GM21526 (cell line): ENCODE data around the gene ARHGEF39.
A peak's percentile ranks its signal among the peaks of the same experiment; 100 is the strongest.
"Not testable (repeated sequence)": the region's sequence is repeated elsewhere in the genome, so short reads cannot be mapped to it uniquely, and the experiment has no call there.

Source experiments
- ATAC-seq: cut with Tn5 transposase; IDR thresholded peaks from one replicate; pipeline ENCODE4 v1.9.1; 2021; ENCODE audit warnings: moderate library complexity; ENCODE audit not compliant: unreplicated experiment, low FRiP score

Gene ARHGEF39

DNA sequence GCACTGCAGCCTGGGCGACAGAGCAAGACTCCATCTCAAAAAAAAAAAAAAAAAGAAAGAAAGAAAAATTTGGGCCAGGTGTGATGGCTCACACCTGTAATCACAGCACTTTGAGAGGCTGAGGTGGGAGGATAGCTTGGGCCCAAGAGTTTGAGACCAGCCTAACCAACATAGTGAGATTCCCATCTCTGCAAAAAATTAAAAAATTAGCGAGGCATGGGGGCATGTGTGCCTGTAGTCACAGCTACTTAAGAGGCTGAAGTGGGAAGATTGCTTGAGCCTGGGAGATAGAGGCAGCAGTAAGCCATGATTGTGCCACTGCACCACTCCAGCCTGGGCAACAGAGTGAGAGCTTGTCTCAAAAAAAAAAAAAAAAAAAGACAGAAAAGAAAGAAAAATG, 11.4 kb downstream of the ARHGEF39 start:
- ATAC-seq, result no peak

DNA sequence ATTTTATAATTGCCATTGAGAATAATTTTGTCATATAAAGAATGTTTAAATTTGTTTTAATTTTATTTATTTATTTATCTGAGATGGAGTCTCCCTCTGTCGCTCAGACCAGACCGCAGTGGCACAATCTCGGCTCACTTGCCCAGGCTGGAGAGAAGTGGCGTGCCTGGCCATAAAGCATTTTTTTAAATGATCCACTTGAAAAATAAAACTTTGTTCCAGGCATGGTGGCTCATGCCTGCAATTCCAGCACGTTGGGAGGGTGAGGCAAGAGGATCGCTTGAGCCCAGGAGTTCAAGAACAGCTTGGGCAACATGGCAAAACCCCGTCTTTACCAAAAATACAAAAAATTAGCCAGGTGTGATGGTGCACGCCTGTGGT, 12.2 kb downstream of the ARHGEF39 start:
- no peak for ATAC-seq

DNA sequence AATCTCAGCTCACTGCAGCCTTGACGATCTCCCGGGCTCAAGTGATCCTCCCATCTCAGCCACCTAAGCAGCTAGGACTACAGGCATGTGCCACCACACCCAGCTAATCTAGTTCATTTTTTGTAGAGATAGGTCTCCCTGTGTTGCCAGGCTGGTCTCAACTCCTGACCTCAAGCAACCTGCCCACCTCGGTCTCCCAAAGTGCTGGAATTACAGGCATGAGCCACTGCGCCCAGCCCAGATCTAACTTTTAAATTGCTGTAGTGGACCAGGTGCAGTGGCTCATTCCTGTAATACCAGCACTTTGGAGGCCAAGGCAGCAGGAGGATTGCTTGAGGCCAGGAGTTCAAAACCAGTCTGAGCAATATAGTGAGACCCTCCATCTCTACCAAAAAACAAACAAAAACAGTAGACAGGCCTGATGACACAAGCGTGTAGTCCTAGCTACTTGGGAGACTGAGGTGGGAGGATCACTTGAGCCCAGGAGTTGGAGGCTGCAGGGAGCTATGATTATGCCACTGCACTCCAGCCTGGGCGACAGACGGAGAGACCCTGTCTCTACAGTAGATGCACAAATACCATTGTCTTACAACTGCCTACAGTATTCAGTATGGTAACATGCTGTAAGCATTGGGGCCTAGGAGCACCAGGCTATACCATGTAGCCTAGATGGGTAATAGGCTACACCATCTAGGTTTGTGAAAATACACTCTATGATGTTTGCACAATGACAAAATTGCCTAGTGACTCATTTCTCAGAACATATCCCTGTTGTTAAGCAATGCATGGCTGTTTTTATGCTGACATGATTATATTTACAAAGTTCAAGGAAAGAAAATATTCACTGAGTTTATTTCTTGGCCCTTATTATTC, 12.8 kb downstream of the ARHGEF39 start:
- ATAC-seq, result no peak

DNA sequence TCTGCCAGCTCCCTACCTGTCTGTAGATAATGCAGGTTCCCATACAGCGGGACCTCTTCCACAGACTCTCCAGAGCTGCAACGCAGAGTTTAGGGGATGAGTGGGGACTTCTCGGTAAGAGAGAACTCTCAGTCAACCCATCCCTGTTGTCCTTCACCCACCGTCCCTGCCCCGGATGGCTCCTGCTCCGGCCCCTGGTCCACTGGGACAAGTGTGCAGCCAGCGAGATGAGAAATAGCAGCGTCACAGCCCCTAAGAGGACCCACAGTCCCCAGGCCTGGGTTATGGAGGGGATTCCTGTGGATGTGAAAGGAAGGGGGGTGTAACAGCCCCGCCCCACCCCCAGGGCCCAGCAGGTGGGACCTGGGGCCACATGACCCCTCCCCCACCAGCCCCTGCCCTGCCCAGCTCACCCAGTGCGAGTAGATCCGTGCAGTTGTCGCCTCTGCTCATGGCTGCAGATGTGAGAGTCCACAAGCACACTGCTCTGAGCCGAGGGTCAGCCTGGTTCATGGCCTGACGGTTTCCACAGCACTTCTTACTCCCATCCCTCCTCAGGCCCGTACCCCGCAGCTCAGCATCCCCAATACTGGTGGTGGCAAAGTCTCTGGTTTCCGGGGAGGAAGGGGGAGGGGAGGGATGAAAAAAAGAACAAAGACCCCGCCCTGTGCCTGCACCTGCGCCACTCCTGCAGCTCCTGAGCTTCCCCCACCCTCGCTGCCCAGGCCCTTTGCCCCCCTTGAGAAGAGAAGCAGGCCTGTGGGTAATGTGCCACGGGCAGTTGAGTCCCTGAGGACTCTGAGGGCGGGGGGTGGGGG, 14.4 kb downstream of the ARHGEF39 start, which contains the start of gene SIT1:
Gene SIT1 (minus strand): TSS at position 591 of the 818 bp plus-strand sequence. CDS start 78 bp downstream, at position 513.
- no peak for ATAC-seq

DNA sequence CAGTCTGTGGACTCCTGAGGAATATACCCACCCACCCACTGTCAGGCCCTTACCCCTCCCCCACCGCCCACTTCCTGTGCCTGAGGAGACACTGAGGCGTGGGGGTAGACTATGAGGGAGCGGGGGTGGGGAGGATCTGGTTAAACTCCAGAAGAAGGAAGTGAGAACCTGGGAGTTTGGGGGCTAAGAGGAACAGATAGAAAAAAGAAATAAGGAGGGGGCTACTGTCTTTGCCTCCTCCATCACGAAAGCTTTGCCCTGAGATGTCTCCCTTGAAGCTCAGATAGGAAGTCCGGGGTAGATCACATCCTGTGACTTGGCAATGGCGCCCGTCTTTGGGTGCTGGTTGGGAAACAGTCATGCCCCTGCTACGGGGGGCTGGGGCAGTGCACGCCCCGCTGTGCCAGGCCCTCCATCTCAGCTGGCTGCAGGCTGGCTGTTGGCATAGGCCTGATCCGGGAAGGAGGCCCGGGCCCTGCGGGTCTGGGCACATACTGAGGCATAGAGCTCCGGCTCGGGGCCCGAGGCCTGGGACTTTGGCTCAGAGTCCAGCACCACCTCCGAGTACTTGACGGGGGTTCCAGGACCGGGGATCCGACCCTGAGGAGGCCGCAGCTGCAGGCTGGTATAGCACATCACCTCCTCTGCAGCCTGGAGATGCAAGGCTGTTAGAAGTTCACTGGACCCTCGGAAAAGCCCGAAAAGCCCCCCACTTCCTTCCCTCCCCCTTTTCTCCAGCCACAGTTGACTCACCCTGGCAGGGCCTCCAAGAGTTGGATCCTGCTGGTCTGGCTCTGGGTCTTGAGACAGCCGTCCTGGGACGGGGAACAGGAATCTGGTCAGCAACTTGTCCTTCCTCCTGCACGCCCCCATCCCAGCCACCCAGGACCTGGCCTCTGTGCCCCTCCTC, 15.3 kb downstream of the ARHGEF39 start:
- ATAC-seq, result no peak

DNA sequence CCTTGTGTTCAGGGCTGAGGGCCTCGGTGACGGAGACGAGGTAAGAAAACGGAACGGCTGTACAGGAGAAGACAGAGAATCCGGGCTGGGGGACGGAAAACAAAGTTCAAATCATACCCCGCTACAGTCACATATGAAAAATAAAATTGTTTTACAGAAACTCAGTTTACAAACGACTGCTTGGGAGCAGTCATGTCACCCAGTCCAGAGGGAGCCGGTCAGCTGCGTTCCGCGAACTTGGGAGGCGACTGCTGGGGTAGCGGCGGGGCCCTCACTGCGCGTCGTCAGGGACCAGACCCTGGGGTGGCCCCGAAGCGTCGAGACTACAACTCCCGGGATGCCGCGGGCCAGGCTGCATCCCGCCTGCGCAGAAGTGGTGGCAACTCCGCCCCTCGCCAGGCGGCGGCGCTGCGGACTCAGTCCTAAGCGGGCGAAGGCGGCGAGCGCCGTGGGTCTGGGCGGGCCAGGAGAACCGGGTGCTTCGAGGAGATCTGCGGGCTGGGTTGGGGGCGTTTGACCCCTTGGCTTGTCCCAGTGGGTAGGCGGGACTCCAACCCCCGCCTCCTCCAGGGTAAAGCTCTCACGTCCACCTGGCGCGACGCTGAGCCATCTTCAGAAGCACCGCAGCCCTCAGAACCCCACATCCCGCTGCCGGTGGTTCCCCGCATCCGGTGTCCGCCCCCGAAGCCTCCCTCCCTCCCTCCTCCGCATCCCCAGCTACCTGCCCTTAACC, 18.3 kb downstream of the ARHGEF39 start:
- peak; percentile 80 for ATAC-seq

DNA sequence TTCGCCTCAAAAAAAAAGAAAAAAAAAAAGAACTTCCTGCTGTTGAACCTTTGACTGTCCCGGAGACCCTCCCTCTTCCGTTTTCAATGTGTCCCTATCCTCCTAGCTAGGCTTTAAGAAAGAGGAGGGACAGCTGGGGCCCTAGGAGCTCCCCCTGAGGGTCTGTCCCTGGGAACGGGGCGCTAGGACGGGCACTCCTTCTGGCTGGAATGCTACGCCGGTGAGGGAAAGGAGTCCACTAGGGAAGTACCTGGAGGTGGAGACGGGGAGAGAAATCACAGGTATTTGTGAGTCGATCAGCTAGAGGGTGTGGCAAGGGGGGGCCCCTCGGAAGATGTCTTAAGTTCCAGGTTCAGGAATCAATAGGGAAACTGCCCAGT, 18.9 kb downstream of the ARHGEF39 start:
- no peak for ATAC-seq

DNA sequence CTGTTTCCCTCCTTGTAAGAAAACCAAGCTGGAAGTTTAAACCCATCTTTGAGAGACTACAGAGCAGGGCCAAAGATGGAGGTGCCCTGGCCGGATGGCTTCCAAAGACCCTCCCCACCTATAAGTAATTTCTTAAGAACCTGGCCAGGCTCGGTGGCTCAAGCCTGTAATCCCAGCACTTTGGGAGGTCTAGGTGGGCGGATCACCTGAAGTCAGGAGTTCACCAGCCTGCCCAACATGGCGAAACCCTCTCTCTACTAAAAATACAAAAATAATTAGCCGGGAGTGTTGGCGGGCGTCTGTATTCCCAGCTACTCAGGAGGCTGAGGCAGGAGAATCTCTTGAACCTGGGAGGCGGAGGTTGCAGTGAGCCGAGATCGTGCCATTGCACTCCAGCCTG, 19.3 kb downstream of the ARHGEF39 start:
- ATAC-seq, result not testable (repeated sequence)

DNA sequence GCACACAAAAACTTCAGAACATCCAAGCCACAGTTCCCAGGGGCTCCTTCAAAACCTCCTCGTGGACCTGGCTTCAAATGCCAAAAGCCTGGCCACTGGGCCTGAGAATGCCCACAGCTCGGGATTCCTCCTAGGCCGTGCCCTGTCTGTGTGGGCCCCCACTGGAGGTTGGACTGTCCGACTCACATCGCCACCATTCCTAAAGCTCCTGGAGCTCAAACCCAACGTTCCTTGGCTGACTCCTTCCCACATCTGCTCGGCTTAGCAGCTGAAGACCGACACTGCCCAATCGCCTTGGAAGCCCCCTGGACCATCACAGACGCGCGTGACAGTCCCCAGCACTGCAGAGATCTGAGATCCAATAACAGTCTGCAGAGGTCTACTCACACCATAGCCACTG, 21.9 kb downstream of the ARHGEF39 start:
- no peak for ATAC-seq

DNA sequence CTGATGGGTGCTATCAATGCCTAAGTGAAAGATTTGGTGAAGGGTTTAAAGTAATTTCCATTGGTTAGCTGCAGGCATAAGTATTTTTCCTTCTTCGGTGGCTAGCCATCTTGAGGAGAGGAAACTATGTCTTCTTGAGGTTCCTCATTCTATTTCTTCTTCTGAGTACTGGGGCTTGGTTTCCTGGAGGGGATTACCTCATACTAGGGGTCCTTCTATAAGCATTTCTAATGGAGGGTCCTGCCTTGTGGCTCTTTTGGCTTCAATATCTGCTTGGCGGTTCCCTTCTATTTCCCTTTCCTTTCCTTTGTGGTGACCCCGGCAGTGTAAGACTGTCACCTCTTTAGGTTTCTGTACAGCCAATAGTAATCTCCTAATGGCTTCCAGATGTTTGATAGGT, 23.5 kb downstream of the ARHGEF39 start:
- ATAC-seq, result not testable (repeated sequence)

DNA sequence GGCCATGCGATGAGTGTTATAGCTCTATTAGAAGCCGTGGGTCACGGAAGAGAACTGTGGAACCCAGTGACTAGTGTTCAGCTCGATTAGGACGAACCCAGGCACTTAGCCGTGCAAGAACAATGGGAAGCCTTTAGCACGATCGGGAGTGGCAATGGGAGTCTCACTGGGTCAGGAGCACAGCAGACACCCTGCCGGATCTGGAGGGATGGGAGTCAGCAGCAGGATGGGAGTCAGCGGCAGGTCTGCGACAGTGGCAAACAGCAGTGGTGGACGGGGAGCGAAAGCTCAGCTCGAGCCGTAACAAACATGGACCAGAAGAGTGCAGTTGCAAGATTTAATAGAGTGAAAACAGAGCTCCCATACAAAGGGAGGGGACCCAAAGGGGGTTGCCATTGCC, 24.6 kb downstream of the ARHGEF39 start:
- not testable (repeated sequence) for ATAC-seq

DNA sequence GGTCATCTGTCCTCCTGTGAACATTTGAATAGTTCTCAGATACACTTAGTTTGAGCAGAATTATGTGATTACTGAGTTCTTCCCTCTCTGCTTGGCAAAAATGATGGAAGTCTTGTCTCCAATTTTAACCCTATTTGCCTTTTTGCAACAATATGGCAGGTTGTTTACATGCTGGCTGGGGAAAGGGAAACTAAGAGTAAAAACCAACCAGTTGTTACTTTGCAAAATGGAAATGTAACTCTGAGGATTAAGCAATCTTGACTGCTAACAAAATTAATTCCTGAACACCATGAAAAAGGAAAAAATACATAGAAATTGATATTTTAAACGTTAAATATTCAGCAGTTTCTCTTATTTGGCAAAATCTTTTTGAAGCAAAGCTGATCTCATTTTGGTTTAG, 25.4 kb downstream of the ARHGEF39 start:
- ATAC-seq, result no peak

DNA sequence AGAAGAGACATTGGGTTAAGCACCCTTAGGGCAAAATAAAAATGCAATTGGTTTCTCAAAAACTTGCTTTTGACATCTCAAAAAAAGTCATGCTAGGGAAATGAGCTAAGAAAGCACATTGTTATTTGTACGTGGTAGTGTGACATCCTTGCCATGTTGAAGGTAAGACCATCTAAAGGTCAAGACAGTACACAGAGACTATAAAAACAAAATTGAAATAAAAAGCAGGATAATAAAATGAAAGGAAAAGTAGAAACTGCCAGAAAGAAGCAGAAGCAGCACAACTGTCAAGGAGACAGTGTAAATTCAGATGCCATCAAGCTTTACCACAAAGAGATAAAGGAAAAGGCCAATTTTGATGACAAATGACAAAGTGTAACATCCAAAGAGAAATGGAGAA, 25.8 kb downstream of the ARHGEF39 start:
- ATAC-seq, result not testable (repeated sequence)

DNA sequence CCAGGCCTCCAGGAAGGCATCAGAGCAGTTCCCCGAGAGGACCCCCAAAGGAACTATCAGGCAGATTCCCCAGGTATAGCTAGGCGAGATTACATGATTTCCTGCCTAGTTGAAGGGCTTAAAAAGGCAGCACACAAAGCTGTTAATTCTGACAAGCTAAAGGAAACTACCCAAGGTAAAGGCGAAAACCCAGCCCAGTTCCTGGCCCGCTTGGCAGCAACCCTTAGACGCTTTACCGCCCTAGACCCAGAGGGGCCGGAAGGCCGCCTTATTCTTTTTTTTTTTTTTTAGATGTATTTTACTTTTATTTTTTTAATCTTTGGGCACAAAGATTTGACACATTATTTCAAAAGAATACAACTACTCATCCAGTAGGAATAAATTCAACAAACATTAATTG, 26.2 kb downstream of the ARHGEF39 start:
- ATAC-seq, result not testable (repeated sequence)

DNA sequence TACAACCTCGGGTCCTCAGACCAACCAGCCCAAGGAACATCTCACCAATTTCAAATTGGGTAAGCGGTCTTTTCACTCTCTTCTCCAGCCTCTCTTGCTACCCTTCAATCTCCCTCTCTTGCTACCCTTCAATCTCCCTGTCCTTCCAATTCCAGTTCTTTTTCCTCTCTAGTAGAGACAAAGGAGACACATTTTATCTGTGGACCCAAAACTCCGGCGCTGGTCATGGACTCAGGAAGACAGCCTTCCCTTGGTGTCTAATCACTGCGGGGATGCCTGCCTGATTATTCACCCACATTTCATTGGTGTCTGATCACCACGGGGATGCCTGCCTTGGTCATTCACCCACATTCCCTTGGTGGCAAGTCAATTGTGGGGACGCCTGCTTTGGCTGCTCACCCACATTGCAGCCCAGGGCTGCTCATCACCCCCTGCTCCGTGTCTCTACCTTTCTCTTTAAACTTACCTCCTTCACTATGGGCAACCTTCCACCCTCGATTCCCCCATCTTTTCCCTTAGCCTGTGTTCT, 27.5 kb downstream of the ARHGEF39 start:
- not testable (repeated sequence) for ATAC-seq

DNA sequence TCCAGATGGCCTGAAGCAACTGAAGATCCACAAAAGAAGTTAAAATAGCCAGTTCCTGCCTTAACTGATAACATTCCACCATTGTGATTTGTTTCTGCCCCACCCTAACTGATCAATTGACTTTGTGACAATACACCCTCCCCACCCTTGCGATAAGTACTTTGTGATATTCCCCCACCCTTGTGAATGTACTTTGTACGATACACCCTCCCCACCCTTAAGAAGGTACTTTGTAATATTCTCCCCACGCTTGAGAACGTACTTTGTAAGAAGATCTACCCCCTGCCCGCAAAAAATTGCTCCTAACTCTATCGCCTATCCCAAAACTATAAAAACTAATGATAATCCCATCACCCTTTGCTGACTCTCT, 28.1 kb downstream of the ARHGEF39 start:
- ATAC-seq, result not testable (repeated sequence)

DNA sequence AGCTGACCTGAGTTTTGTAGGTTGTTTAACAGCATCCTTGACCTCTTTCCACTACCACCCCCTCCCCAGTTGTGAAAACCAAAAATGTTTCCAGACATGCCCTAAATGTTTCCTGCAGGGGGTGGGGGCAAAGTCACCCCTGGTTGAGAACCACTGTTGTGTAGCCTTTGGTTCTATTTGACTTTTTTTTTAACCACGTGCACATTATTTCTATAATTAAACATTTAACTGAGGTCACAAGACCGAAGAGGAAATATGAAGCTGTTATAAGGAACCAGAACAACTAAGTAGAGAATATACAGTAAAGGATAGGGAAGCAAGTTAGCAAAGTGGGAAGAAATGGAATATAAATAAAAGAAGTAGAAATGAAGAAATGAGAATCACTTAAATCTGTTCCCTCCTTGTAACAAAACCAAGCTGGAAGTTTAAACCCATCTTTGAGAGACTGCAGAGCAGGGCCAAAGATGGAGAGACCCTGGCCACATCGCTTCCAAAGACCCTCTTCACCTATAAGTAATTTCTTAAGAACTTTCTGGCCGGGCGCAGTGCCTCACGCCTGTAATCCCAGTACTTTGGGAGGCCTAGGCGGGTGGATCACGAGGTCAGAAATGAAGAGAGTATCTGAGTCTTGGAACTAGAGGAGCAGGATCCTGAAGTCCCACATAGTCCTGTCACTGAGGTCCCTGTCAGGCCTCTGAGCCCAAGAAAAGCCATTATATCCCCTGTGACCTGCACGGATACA, 28.7 kb downstream of the ARHGEF39 start:
- no peak for ATAC-seq

DNA sequence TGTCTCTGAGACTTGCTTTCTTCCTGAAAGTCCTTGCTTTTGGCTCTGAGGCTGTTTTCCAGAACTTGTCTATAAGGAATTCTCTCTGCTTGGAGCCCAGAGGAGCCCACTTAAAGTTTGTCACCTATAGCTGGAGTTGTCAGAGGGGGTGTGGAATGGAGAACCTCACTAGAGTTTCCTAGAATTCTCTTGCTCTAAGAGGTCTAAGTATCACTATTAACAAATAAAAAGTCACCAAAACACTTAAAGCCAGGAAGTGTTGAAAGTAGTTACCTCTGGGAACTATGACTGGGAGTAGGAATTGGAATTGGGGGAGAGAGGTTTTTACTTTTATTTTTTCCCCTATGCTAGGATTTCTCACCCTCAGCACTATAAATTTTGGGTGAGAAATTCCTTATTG, 29.3 kb downstream of the ARHGEF39 start:
- no peak for ATAC-seq

DNA sequence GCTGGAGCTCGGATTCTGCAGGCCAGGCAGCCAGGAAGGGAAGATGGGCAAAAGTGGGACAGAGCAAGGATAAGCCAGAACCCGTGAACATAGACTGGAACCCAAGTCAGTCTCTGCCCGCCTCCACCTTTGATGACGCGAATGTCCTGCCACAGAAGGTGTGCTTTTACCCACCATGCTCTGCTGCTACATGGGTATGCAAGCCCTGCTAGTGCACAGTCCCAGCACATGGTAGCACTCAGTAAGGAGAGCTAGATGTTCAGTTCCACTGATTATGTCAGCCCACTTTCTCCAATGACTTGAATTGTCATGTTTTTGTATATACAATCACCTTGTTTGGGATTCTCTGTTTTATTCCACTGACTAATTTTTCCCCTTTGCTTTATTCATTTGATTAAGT, 35.4 kb downstream of the ARHGEF39 start:
- no peak for ATAC-seq
